ENCODE results near the gene PRXL2B. TPM values are rescaled to one million over a fixed set of nuclear protein-coding genes. Genes with fewer than 3 reads are reported as not detected.
"Not testable (repeated sequence)": the region's sequence is repeated elsewhere in the genome, so short reads cannot be mapped to it uniquely, and the experiment has no call there.

PRXL2B gene
- total RNA-seq, 2 experiments from 2014 or later = 35.6 to 40.6 TPM

- Mint-ChIP-seq H3K27ac (no peak overlapping the region), H3K4me3 (no peak overlapping the region), H3K9me3 (ENCODE audit: insufficient read depth) (no peaks in the 10 kb centered on the region), H3K4me1 (ENCODE audit: low read depth) (peaks cover 30% of the 10 kb centered on the region), H3K36me3 (ENCODE audit: low read depth) (no peaks in the 10 kb centered on the region), H3K27me3 (ENCODE audit: low read depth) (peaks cover 4% of the 10 kb centered on the region)
- DNase-seq = no peak
- CTCF ChIA-PET = interaction anchor here (1.2 kb wide), 1 partner anchor 129 kb away, joined by 5 read pairs; no protein-coding TSS in a partner anchor
- ATAC-seq = no peak
- POLR2A ChIA-PET = interaction anchor here (5.5 kb wide), 1 partner anchor 19 kb away, joined by 96 read pairs; the partner anchor contains the start of gene PANK4
Measured at GRCh38 chr1:2544093-2544874, 42.3 kb upstream of the PRXL2B start.

GRCh38 chr1:2544875-2545640, 41.5 kb upstream of the PRXL2B start:
- ATAC-seq (no peak), DNase-seq (no peak)
- Mint-ChIP-seq H3K27me3 (ENCODE audit: low read depth) (peaks cover 4% of the 10 kb centered on the region), H3K4me1 (ENCODE audit: low read depth) (peaks cover 34% of the 10 kb centered on the region), H3K9me3 (ENCODE audit: insufficient read depth) (no peaks in the 10 kb centered on the region), H3K36me3 (ENCODE audit: low read depth) (peaks cover 2% of the 10 kb centered on the region), H3K27ac (no peak overlapping the region), H3K4me3 (peak overlapping the region; percentile 46)
- ChIA-PET POLR2A (interaction anchor here (1.1 to 5.5 kb wide), 7 partner anchors 11 to 132 kb away, joined by 4 to 96 read pairs (median 30); partner anchors contain the start of genes PANK4, PEX10 and TNFRSF14), CTCF (interaction anchor here (1.1 to 3.8 kb wide), 5 partner anchors 19 to 350 kb away, joined by 4 to 44 read pairs (median 5); partner anchors contain the start of genes FAAP20 and PANK4)

DNA sequence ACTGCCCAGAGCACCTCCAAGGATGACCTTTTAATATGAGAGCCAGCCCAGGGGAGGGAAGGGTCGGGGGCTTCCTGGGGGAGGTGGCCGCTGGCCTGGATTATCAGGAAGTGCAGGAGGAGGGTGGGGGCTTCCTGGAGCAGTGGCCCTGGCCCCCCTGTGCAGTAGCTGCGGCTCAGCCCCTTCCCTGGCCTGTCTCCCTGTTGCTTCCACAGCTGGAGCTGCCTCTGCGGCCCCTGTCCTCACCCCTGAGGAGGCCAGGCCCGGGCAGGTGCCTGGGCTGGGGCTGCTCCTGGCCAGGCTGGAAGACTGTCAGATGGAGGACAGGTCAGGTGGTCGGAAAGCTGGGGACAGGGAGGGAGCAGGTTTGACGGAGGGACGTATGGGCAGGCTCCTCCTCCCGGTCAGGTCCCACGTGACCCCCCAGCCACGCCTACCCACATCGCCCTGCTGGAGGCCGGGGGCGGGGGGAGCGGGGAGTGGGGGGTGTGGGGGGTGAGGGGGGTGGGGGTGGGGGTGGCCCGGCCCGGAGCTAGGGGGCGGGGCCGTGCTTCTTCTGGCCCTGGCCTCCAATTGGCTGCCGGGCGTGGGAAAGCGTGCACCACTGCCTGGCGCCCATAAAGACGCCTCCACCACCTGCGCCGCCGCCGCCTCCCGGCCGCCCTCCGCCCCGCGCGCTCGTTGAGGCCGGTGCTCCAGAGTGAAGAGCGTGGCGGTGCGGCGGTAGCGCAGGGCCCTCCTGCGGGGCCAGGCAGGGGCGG, 40.6 kb upstream of the PRXL2B start:
- ATAC-seq = peak; percentile 63
- Mint-ChIP-seq H3K9me3 (ENCODE audit: insufficient read depth) (no peaks in the 10 kb centered on the region), H3K4me3 (peak overlapping the region; percentile 85), H3K27ac (peak overlapping the region; percentile 98), H3K4me1 (ENCODE audit: low read depth) (peaks cover 37% of the 10 kb centered on the region), H3K27me3 (ENCODE audit: low read depth) (peaks cover 4% of the 10 kb centered on the region), H3K36me3 (ENCODE audit: low read depth) (peaks cover 2% of the 10 kb centered on the region)
- ChIA-PET CTCF (interaction anchor here (1.1 to 3.8 kb wide), 4 partner anchors 20 to 351 kb away, joined by 4 to 44 read pairs (median 5); partner anchors contain the start of genes FAAP20 and PANK4), POLR2A (interaction anchor here (1.1 to 5.5 kb wide), 8 partner anchors 11 to 133 kb away, joined by 4 to 96 read pairs (median 22); partner anchors contain the start of genes HES5, PANK4, PEX10 and TNFRSF14)
- peak; percentile 94 for DNase-seq

- Mint-ChIP-seq H3K27ac (peak overlapping the region; percentile 98), H3K9me3 (ENCODE audit: insufficient read depth) (no peaks in the 10 kb centered on the region), H3K4me1 (ENCODE audit: low read depth) (peaks cover 40% of the 10 kb centered on the region), H3K27me3 (ENCODE audit: low read depth) (peaks cover 2% of the 10 kb centered on the region), H3K36me3 (ENCODE audit: low read depth) (peaks cover 2% of the 10 kb centered on the region), H3K4me3 (peak overlapping the region; percentile 85)
- ATAC-seq = peak; percentile 59
- POLR2A ChIA-PET = interaction anchor here (1.0 to 5.5 kb wide), 17 partner anchors 10 to 337 kb away, joined by 3 to 96 read pairs (median 12); partner anchors contain the start of genes HES5, MORN1, PANK4 and PEX10
- DNase-seq = peak; percentile 95
- CTCF ChIA-PET = interaction anchor here (0.8 to 3.8 kb wide), 14 partner anchors 10 to 352 kb away, joined by 3 to 51 read pairs (median 6); partner anchors contain the start of genes FAAP20, PANK4, PEX10 and PRXL2B
Measured at GRCh38 chr1:2546515-2547209, 39.9 kb upstream of the PRXL2B start.

DNA sequence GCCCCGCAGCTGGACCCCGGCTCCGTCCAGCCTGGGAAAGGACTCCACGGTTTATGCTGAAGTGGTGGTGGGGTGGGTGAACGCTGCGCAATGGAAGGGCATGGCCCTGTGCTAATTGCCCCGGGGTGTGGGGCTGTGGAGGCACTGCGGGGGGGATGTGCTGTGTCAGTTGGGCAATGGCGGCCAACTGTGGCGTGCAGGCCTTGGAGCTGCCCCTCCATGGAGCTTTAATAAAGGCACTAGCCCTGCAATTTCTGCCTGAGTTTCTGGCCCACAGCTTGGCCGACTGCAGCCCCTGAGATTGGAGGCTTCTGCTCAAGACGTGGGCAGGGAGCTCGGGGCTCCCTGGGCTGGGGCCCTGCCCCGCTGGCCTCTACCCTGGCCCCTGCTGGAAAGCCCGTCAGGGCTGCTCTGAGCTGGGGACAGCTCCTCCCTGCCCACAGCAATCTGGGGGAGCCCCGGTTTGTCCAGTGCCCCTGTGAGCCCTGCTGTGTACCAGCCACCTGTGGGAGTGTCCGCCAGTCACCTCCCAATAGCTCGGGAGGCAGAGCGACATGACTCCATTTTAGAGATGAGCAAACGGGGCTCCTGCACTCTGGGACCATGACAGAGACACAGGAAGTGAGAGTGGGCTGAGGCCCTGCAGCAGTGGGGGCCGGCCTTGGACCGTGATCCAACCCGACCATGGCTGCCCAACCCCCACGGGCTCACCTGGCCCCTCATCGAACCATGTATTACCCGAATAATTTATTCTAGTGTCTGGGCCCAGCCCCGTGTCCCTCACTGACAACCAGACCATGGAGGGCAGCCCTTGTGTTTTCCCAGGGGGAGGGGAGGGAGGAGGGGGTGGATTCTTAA, 39.1 kb upstream of the PRXL2B start:
- Mint-ChIP-seq H3K36me3 (ENCODE audit: low read depth) (peaks cover 2% of the 10 kb centered on the region), H3K4me3 (peak overlapping the region; percentile 85), H3K4me1 (ENCODE audit: low read depth) (peaks cover 38% of the 10 kb centered on the region), H3K27me3 (ENCODE audit: low read depth) (no peaks in the 10 kb centered on the region), H3K27ac (peak overlapping the region; percentile 98), H3K9me3 (ENCODE audit: insufficient read depth) (no peaks in the 10 kb centered on the region)
- ChIA-PET POLR2A (interaction anchor here (1.0 to 5.5 kb wide), 18 partner anchors 9 to 353 kb away, joined by 3 to 96 read pairs (median 8); partner anchors contain the start of genes FAAP20, HES5, MORN1 and PANK4), CTCF (interaction anchor here (0.7 to 3.8 kb wide), 13 partner anchors 8 to 352 kb away, joined by 3 to 51 read pairs (median 6); partner anchors contain the start of genes FAAP20, PANK4, PEX10 and PRXL2B)
- peak; percentile 22 for ATAC-seq
- peak; percentile 83 for DNase-seq

GRCh38 chr1:2548068-2548589, 38.4 kb upstream of the PRXL2B start:
- CTCF ChIA-PET = interaction anchor here (1.0 to 3.8 kb wide), 13 partner anchors 8 to 353 kb away, joined by 3 to 51 read pairs (median 6); partner anchors contain the start of genes FAAP20, PANK4, PEX10 and PLCH2
- POLR2A ChIA-PET = interaction anchor here (0.6 to 5.5 kb wide), 19 partner anchors 8 to 353 kb away, joined by 3 to 96 read pairs (median 5); partner anchors contain the start of genes FAAP20, HES5, MORN1 and PANK4
- DNase-seq = peak; percentile 90
- H3K9me3 Mint-ChIP-seq (ENCODE audit: insufficient read depth) = no peaks in the 10 kb centered on the region
- H3K27me3 Mint-ChIP-seq (ENCODE audit: low read depth) = no peaks in the 10 kb centered on the region
- peak overlapping the region; percentile 98 for H3K27ac Mint-ChIP-seq
- peak; percentile 25 for ATAC-seq
- H3K4me1 Mint-ChIP-seq (ENCODE audit: low read depth) = peaks cover 38% of the 10 kb centered on the region
- H3K36me3 Mint-ChIP-seq (ENCODE audit: low read depth) = peaks cover 2% of the 10 kb centered on the region
- peak overlapping the region; percentile 85 for H3K4me3 Mint-ChIP-seq

- not testable (repeated sequence) for ATAC-seq; H3K9me3 Mint-ChIP-seq (ENCODE audit: insufficient read depth); DNase-seq; H3K36me3 Mint-ChIP-seq (ENCODE audit: low read depth); H3K27me3 Mint-ChIP-seq (ENCODE audit: low read depth)
- peak overlapping the region; percentile 98 for H3K27ac Mint-ChIP-seq
- H3K4me1 Mint-ChIP-seq (ENCODE audit: low read depth) = peaks cover 42% of the 10 kb centered on the region
- ChIA-PET CTCF (interaction anchor here (1.1 to 2.7 kb wide), 2 partner anchors 290 to 354 kb away, joined by 3 to 13 read pairs; partner anchors contain the start of gene FAAP20), POLR2A (interaction anchor here (0.7 to 4.8 kb wide), 6 partner anchors 11 to 157 kb away, joined by 3 to 59 read pairs (median 4); partner anchors contain the start of genes MORN1 and RER1)
- peak overlapping the region; percentile 85 for H3K4me3 Mint-ChIP-seq
Measured at GRCh38 chr1:2549367-2550029, 37.1 kb upstream of the PRXL2B start.

- POLR2A ChIA-PET = interaction anchor here (1.0 kb wide), 2 partner anchors 27 to 28 kb away, joined by 3 to 4 read pairs; no protein-coding TSS in a partner anchor
- H3K9me3 Mint-ChIP-seq (ENCODE audit: insufficient read depth); CTCF ChIA-PET; H3K4me3 Mint-ChIP-seq; ATAC-seq; DNase-seq; H3K27me3 Mint-ChIP-seq (ENCODE audit: low read depth); H3K36me3 Mint-ChIP-seq (ENCODE audit: low read depth): not testable (repeated sequence)
- Mint-ChIP-seq H3K4me1 (ENCODE audit: low read depth) (peaks cover 45% of the 10 kb centered on the region), H3K27ac (peak overlapping the region; percentile 52)
Measured at GRCh38 chr1:2550309-2550861, 36.2 kb upstream of the PRXL2B start.

- POLR2A ChIA-PET = interaction anchor here (0.7 kb wide), 1 partner anchor 33 kb away, joined by 4 read pairs; no protein-coding TSS in a partner anchor
- Mint-ChIP-seq H3K4me1 (ENCODE audit: low read depth) (peaks cover 49% of the 10 kb centered on the region), H3K36me3 (ENCODE audit: low read depth) (peaks cover 12% of the 10 kb centered on the region), H3K27ac (peak overlapping the region; percentile 52)
- H3K9me3 Mint-ChIP-seq (ENCODE audit: insufficient read depth); DNase-seq; H3K27me3 Mint-ChIP-seq (ENCODE audit: low read depth); ATAC-seq; CTCF ChIA-PET; H3K4me3 Mint-ChIP-seq: not testable (repeated sequence)
Measured at GRCh38 chr1:2551544-2551943, 35.0 kb upstream of the PRXL2B start.

All from activated CD8-positive, alpha-beta T cell treated with anti-CD3 and anti-CD28 coated beads, Interleukin-2, amount 10 ng/mL, durations not matched to agents 7 days and 5 days (primary cell).